GM12874 (cell line): Measurements from ENCODE around the gene CCDC85A.

Experiments
- TF ChIP-seq, protein P1 (sequence below): IDR thresholded peaks from 2 replicates; pipeline ENCODE4 v1.5.1; 2011; ENCODE audit warnings: low read depth, mild to moderate bottlenecking, control low read depth, low read length, moderate library complexity; ENCODE audit not compliant: insufficient read depth

The CCDC85A gene

GRCh38 chr2:56209701-56210100, 25.9 kb downstream of the CCDC85A start:
- TF ChIP-seq, protein P1, sequence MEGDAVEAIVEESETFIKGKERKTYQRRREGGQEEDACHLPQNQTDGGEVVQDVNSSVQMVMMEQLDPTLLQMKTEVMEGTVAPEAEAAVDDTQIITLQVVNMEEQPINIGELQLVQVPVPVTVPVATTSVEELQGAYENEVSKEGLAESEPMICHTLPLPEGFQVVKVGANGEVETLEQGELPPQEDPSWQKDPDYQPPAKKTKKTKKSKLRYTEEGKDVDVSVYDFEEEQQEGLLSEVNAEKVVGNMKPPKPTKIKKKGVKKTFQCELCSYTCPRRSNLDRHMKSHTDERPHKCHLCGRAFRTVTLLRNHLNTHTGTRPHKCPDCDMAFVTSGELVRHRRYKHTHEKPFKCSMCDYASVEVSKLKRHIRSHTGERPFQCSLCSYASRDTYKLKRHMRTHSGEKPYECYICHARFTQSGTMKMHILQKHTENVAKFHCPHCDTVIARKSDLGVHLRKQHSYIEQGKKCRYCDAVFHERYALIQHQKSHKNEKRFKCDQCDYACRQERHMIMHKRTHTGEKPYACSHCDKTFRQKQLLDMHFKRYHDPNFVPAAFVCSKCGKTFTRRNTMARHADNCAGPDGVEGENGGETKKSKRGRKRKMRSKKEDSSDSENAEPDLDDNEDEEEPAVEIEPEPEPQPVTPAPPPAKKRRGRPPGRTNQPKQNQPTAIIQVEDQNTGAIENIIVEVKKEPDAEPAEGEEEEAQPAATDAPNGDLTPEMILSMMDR = no peak

DNA sequence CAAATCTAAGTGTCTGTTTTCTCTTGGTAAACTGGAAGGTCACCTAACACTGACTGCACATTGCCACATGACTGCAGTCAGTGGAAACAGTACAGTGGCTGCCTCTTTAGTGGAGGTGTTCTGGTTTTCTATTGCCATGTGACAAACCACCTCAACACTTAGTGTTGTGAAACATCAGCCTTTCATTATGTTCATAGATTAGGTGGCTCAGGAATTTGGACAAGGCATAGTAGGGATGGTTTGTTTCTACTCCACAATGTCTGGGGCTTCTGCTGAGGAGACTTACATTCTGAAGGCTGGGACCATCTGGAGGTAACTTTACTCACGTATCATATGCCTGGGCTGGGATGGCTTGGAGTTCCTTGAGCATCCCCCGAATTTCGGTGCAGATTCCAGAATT, 26.5 kb downstream of the CCDC85A start:
- TF ChIP-seq, protein P1 = no peak

DNA sequence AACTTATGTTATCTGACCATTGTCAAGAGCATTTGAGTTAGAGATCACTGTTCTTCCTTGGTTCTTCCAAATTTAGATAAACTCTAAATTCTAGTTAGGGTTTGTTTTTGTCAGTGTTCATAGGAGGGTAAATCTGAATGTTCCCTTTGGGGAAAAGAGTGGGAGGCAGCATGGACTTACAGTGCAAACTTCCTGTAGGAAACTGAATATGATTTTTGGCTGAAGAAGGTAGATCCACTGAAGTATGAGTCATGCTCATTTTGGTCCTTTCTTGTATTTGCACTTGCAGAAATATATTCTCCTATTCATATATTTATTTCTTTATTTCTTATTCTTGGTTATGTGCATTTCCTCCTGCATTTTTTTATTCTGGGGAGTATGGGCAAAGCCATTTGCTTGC, 27.3 kb downstream of the CCDC85A start:
- TF ChIP-seq, protein P1 = no peak

- TF ChIP-seq, protein P1 = no peak
These were observed 32.1 kb downstream of the CCDC85A start for GRCh38 chr2:56215911-56216310.

DNA sequence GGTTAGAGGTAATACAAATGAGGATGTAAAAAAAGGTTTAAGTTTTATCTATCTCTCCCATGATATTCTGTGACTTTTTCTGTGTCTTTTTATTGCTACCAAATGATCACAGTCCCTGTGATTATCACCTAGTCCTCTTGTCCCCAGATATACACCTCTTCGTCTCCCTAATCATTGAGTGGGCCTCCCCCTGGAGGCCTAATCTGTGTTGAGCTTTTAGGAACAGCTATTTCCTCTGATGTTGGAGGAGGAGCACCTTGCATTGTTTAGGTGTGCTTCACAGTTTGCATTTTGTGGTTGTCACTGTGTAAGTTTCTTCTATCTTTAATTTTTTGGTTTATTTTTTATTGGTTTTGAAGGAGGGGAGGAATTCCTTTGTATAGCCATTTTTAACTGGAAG, 33.3 kb downstream of the CCDC85A start:
- TF ChIP-seq, protein P1 = no peak

DNA sequence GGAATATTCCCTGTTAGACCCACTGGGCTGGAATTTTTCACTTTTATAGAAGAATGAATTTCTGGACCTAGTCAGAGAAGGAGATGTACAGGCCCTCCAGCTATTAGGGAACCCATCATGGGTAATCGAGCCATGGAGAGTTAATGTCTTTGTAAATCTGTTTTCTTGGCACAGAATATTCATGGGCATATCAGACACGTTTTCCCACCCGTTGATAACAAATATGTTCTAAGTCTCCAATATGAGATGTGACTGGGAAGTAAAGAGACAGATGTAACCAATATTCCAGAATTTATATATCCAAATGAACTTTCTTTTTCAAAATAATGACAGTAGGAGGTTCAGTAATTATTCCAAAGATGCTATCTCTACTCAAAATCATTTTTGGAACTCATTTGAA, 38.7 kb downstream of the CCDC85A start:
- TF ChIP-seq, protein P1 = no peak

DNA sequence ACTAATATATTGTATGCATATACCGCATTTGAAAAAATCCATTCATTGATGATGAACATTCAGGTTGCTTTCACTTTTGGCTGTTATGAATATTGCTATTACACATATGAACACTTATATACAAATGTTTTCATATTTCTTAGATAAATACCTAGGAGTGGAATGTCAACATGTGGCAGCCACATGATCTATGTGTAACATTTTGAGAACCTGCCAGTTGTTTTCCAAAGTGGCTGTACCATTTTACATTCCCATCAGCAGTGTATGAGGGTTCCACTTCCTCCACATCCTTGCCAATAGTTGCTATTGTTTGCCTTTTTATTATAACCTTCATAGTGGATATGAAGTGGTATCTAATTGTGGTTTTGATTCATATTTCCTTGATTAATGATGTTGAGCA, 40.5 kb downstream of the CCDC85A start:
- TF ChIP-seq, protein P1 = no peak

- TF ChIP-seq, protein P1 = no peak
These were observed 44.0 kb downstream of the CCDC85A start for GRCh38 chr2:56227811-56228210.
